ENCODE results near the gene UQCC3. TPM values are rescaled to one million over a fixed set of nuclear protein-coding genes. Genes with fewer than 3 reads are reported as not detected.

The UQCC3 gene
- total and polyA plus RNA-seq, 2 donors (not counting 1 experiment from before 2014, with no cell fraction given) = 4.7 to 14.0 TPM

DNA sequence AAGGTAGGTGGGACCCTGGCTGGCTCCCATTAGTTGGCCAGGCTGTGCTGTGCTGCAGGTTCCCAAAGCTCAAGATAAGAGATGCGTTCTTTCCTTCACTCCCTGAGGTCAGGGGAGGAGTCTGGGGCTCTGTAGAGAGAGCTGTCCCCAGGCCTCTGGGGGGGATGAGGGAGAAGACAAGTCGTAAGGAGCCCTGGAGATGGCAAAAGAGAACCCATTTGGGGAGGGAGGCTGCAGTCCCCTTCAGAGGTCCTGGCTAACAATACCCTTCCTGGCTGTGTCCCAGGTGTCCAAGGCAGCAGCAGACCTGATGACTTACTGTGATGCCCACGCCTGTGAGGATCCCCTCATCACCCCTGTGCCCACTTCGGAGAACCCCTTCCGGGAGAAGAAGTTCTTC is 36.9 kb downstream of the UQCC3 start:
- Histone ChIP-seq H3K4me3 (replicated peaks in 1 of 4; ENCODE audit: control extremely low read depth in 1 of 4, insufficient read depth in 1 of 4, low read depth in 3 of 4, low read length in 4 of 4) (peak overlapping the region in 1 of 4 experiments; percentile 63), H3K4me2 (ENCODE audit: extremely low read depth, insufficient read depth, low read length) (peak overlapping the region; percentile 95), H3K27ac (ENCODE audit: insufficient read depth, low read length) (peak overlapping the region; percentile 93), H4K20me1 (ENCODE audit: control insufficient read depth, extremely low read depth, insufficient read depth, low read length) (no peaks in the 10 kb centered on the region), H3K27me3 (ENCODE audit: control insufficient read depth, insufficient read depth, low read length) (no peaks in the 10 kb centered on the region), H3K9me3 (ENCODE audit: control insufficient read depth, insufficient read depth, low read depth, low read length) (no peaks in the 10 kb centered on the region), H3K9ac (ENCODE audit: insufficient read depth, low read length) (no peak overlapping the region), H3K79me2 (ENCODE audit: control insufficient read depth, insufficient read depth, low read length) (no peaks in the 10 kb centered on the region), H2AFZ (ENCODE audit: low read length) (no peak overlapping the region), H3K36me3 (ENCODE audit: control insufficient read depth, insufficient read depth, low read length) (peaks cover 13% of the 10 kb centered on the region), H3K4me1 (ENCODE audit: control insufficient read depth, extremely low read depth, insufficient read depth, low read length) (peaks cover 24% of the 10 kb centered on the region)
- DNase-seq (ENCODE audit: low read depth in 2 of 2) = no peak
- TF ChIP-seq CTCF (conservative IDR thresholded peaks at IDR 0.05 in 1 of 2, IDR thresholded peaks at IDR 0.05 in 1 of 2; ENCODE audit: low read depth in 1 of 2, low read length in 2 of 2) = no peak
- TF ChIP-seq EZH2 (IDR thresholded peaks at IDR 0.05; ENCODE audit: low read length, missing control alignments) = no peak

GRCh38 chr11:62708793-62709192 is 37.3 kb downstream of the UQCC3 start:
- Histone ChIP-seq H3K79me2 (ENCODE audit: control insufficient read depth, insufficient read depth, low read length) (no peaks in the 10 kb centered on the region), H3K4me2 (ENCODE audit: extremely low read depth, insufficient read depth, low read length) (peak overlapping the region; percentile 95), H2AFZ (ENCODE audit: low read length) (peak overlapping the region; percentile 32), H4K20me1 (ENCODE audit: control insufficient read depth, extremely low read depth, insufficient read depth, low read length) (no peaks in the 10 kb centered on the region), H3K9ac (ENCODE audit: insufficient read depth, low read length) (peak overlapping the region; percentile 5), H3K36me3 (ENCODE audit: control insufficient read depth, insufficient read depth, low read length) (peaks cover 13% of the 10 kb centered on the region), H3K27me3 (ENCODE audit: control insufficient read depth, insufficient read depth, low read length) (no peaks in the 10 kb centered on the region), H3K4me3 (replicated peaks in 1 of 4; ENCODE audit: control extremely low read depth in 1 of 4, insufficient read depth in 1 of 4, low read depth in 3 of 4, low read length in 4 of 4) (peak overlapping the region; percentile 25 to 66 (median 46)), H3K27ac (ENCODE audit: insufficient read depth, low read length) (peak overlapping the region; percentile 93), H3K4me1 (ENCODE audit: control insufficient read depth, extremely low read depth, insufficient read depth, low read length) (peaks cover 25% of the 10 kb centered on the region), H3K9me3 (ENCODE audit: control insufficient read depth, insufficient read depth, low read depth, low read length) (no peaks in the 10 kb centered on the region)
- DNase-seq (ENCODE audit: low read depth in 2 of 2) = no peak
- TF ChIP-seq CTCF (conservative IDR thresholded peaks at IDR 0.05 in 1 of 2, IDR thresholded peaks at IDR 0.05 in 1 of 2; ENCODE audit: low read depth in 1 of 2, low read length in 2 of 2) (no peak), EZH2 (IDR thresholded peaks at IDR 0.05; ENCODE audit: low read length, missing control alignments) (no peak)

DNA sequence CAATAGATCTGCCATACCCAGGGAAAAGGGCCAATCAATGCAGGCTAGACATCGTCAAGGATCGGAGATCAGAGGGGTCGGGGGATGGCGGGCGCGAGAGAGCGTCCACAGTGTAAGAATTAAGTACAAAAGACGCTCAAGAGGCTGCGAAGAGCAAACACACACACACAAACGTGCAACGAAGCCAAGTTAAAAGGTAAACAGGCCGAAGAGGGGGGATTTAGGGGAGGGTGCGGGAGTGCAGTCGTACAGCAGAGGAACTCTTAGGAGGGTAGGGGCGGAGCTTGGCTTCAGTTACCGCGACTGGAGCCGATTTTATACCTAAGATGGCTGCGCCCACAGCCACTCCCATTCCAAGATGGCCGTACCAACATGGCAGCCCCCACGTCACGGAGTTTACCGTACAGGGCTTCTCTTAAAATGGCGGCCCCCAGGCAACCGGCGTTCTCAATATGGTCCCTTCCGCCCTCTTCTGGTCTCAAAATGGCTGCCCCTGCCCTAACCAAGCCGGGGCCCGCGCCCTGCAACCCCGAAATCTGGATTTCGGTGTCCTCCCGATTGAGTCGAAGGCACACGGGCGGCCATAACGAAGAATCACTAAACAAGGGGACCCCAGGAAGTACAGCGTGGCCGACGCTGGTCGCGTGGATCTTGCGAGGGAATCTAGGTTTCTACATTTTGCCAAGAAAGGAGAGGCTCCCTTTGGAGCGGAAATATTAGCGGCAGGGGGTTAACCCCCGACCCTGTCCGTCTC is 38.0 kb downstream of the UQCC3 start:
- DNase-seq (ENCODE audit: low read depth in 2 of 2) = peak; percentile 97 to 98
- Histone ChIP-seq H3K36me3 (ENCODE audit: control insufficient read depth, insufficient read depth, low read length) (peaks cover 17% of the 10 kb centered on the region), H3K9me3 (ENCODE audit: control insufficient read depth, insufficient read depth, low read depth, low read length) (no peaks in the 10 kb centered on the region), H3K27ac (ENCODE audit: insufficient read depth, low read length) (peak overlapping the region; percentile 93), H3K27me3 (ENCODE audit: control insufficient read depth, insufficient read depth, low read length) (no peaks in the 10 kb centered on the region), H2AFZ (ENCODE audit: low read length) (peak overlapping the region; percentile 83), H3K4me2 (ENCODE audit: extremely low read depth, insufficient read depth, low read length) (peak overlapping the region; percentile 95), H4K20me1 (ENCODE audit: control insufficient read depth, extremely low read depth, insufficient read depth, low read length) (no peaks in the 10 kb centered on the region), H3K79me2 (ENCODE audit: control insufficient read depth, insufficient read depth, low read length) (peaks cover 3% of the 10 kb centered on the region), H3K9ac (ENCODE audit: insufficient read depth, low read length) (peak overlapping the region; percentile 59), H3K4me3 (replicated peaks in 1 of 4; ENCODE audit: control extremely low read depth in 1 of 4, insufficient read depth in 1 of 4, low read depth in 3 of 4, low read length in 4 of 4) (peak overlapping the region; percentile 25 to 66 (median 48)), H3K4me1 (ENCODE audit: control insufficient read depth, extremely low read depth, insufficient read depth, low read length) (peaks cover 26% of the 10 kb centered on the region)
- TF ChIP-seq CTCF (conservative IDR thresholded peaks at IDR 0.05 in 1 of 2, IDR thresholded peaks at IDR 0.05 in 1 of 2; ENCODE audit: low read depth in 1 of 2, low read length in 2 of 2) (no peak), EZH2 (IDR thresholded peaks at IDR 0.05; ENCODE audit: low read length, missing control alignments) (no peak)
